Bronchial epithelial cell (primary cell): ENCODE measurements around the gene SLC38A3. TPM values are rescaled to one million over a fixed set of nuclear protein-coding genes. Genes with fewer than 3 reads are reported as not detected.

Experiments
- DNase-seq: peaks from one replicate; pipeline ENCODE4 v3.0.0-alpha.2; 2010; ENCODE audit warnings: low read depth
- FAIRE-seq: peaks from 2 replicates; lab custom pipeline; 2011; peaks lifted over from hg19 to GRCh38; lab: Jason Lieb, UNC
- H3K27me3 ChIP-seq: 2 replicates; pipeline ENCODE4 v1.5.1; 2011; ENCODE audit warnings: low read length; ENCODE audit not compliant: control insufficient read depth, insufficient read depth
- H3K36me3 ChIP-seq: 2 replicates; pipeline ENCODE4 v1.5.1; 2011; ENCODE audit warnings: low read length; ENCODE audit not compliant: control insufficient read depth, insufficient read depth
- H3K4me3 ChIP-seq: 2 replicates; pipeline ENCODE4 v1.5.1; 2011; ENCODE audit warnings: mild to moderate bottlenecking, low read depth, low read length, control low read depth
- total RNA-seq: library from RNA; depleted of rRNA; stranded (reverse); fragments of >200 nt; gene quantifications from 2 replicates; pipeline ENCODE4 v1.2.1, GENCODE V29; 2014
- TF ChIP-seq, protein P1 (sequence below): IDR thresholded peaks from 2 replicates; pipeline ENCODE4 v1.5.1; 2011; ENCODE audit warnings: mild to moderate bottlenecking, moderate library complexity, low read length, control low read depth, inconsistent platforms; ENCODE audit not compliant: insufficient read depth, severe bottlenecking

Gene SLC38A3
- total RNA-seq, 1 donor from 2014 or later, result not detected

DNA sequence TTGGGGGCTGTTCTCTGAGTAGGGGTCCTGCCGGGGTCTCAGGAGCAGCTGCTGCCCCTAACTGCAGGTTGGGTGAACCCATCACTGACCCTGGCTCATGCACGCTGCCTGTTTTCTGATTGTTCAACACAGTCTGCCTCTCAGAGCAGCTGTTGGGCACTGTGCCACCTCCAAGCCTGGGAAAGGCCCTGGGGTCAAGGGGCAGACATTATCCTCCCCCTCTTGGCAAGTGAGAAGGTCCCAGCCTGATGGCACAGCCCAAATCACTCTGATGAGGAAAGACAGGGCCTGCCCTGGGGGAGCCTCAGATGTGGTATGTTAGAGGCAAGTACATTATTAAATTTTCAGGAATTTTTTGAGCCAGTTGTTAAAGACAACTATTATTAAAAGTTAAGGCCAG is 27.7 kb upstream of the SLC38A3 start:
- TF ChIP-seq, protein P1, sequence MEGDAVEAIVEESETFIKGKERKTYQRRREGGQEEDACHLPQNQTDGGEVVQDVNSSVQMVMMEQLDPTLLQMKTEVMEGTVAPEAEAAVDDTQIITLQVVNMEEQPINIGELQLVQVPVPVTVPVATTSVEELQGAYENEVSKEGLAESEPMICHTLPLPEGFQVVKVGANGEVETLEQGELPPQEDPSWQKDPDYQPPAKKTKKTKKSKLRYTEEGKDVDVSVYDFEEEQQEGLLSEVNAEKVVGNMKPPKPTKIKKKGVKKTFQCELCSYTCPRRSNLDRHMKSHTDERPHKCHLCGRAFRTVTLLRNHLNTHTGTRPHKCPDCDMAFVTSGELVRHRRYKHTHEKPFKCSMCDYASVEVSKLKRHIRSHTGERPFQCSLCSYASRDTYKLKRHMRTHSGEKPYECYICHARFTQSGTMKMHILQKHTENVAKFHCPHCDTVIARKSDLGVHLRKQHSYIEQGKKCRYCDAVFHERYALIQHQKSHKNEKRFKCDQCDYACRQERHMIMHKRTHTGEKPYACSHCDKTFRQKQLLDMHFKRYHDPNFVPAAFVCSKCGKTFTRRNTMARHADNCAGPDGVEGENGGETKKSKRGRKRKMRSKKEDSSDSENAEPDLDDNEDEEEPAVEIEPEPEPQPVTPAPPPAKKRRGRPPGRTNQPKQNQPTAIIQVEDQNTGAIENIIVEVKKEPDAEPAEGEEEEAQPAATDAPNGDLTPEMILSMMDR, result no peak
- FAIRE-seq, result no peak
- DNase-seq, result no peak
- H3K27me3 ChIP-seq, result no peaks in the 10 kb centered on the region
- peaks cover 56% of the 10 kb centered on the region for H3K36me3 ChIP-seq
- H3K4me3 ChIP-seq, result no peak overlapping the region

DNA sequence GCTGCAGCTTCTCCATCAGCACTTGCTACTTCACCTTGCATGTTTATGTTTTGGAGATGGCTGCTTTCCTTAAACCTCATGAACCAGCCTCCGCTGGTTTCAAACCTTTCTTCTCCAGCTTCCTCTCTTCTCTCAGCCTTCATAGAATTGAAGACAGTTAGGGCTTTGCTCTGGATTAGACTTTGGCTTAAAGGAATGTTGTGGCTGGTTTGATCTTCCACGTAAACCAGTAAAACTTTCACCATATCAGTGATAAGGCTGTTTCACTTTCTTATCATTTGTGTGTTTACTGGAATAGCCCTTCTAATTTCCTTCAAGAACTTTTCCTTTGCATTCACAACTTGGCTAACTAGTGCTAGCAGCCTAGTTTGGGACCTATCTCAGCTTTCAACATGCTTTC is 25.4 kb upstream of the SLC38A3 start:
- TF ChIP-seq, protein P1, result no peak
- no peak for DNase-seq
- Histone ChIP-seq H3K27me3 (no peaks in the 10 kb centered on the region), H3K4me3 (no peak overlapping the region), H3K36me3 (peaks cover 60% of the 10 kb centered on the region)
- FAIRE-seq, result no peak

DNA sequence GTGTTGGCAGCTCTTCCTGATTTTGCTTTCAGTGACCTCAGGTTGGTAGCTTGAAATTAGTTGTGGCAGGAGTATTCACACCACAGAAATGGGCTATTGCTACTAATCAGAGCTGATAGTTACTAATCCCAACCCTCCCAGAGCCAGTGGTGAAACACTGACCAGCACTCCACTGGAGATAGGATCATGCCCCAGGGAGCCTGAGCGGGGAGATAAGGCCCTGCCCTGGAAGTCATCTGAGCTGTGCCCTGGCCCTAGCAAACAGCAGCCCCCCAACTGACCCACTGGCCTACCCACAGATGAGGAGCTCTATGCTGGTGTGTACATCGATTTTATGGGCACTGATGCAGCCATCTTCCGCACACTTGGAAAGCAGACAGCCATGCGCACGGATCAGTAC is 23.1 kb upstream of the SLC38A3 start:
- H3K27me3 ChIP-seq, result no peaks in the 10 kb centered on the region
- FAIRE-seq (peak; percentile 75), DNase-seq (no peak)
- TF ChIP-seq, protein P1, result no peak
- H3K36me3 ChIP-seq, result peaks cover 57% of the 10 kb centered on the region
- no peak overlapping the region for H3K4me3 ChIP-seq

- TF ChIP-seq, protein P1, result no peak
- FAIRE-seq, result no peak
- Histone ChIP-seq H3K36me3 (peaks cover 54% of the 10 kb centered on the region), H3K4me3 (no peak overlapping the region), H3K27me3 (no peaks in the 10 kb centered on the region)
- no peak for DNase-seq
Measured at GRCh38 chr3:50182533-50183099, 22.5 kb upstream of the SLC38A3 start.

GRCh38 chr3:50183755-50184154 is 21.3 kb upstream of the SLC38A3 start:
- FAIRE-seq (no peak), DNase-seq (no peak)
- TF ChIP-seq, protein P1, result no peak
- H3K36me3 ChIP-seq, result peaks cover 57% of the 10 kb centered on the region
- H3K4me3 ChIP-seq, result no peak overlapping the region
- H3K27me3 ChIP-seq, result no peaks in the 10 kb centered on the region

GRCh38 chr3:50184242-50184978 is 20.7 kb upstream of the SLC38A3 start:
- TF ChIP-seq, protein P1, result no peak
- H3K4me3 ChIP-seq, result no peak overlapping the region
- DNase-seq (no peak), FAIRE-seq (no peak)
- H3K36me3 ChIP-seq, result peaks cover 55% of the 10 kb centered on the region
- H3K27me3 ChIP-seq, result no peaks in the 10 kb centered on the region
